ENCODE measurements around the gene MSH5.

MSH5 gene

GRCh38 chr6:31719001-31719400, 20.8 kb upstream of the MSH5 start:
- no peak for TF ChIP-seq CTCF (IDR thresholded peaks at IDR 0.05)
- DNase-seq (ENCODE audit: low spot score): no peak
- Histone ChIP-seq H3K27ac (no peak overlapping the region), H3K4me3 (no peak overlapping the region)

- TF ChIP-seq CTCF (IDR thresholded peaks at IDR 0.05): no peak
- Histone ChIP-seq H3K27ac (no peak overlapping the region), H3K4me3 (no peak overlapping the region)
- DNase-seq (ENCODE audit: low spot score): no peak
These were observed 19.5 kb upstream of the MSH5 start for GRCh38 chr6:31720196-31720770.

GRCh38 chr6:31721351-31722020, 18.3 kb upstream of the MSH5 start, which contains the start of gene LY6G6C:
Gene LY6G6C (minus strand): TSS chr6:31721746. CDS start chr6:31721679, 67 bp downstream.
- TF ChIP-seq CTCF (IDR thresholded peaks at IDR 0.05): no peak
- no peak for DNase-seq (ENCODE audit: low spot score)
- no peak within 1 kb of the TSS for H3K27ac ChIP-seq
- H3K4me3 ChIP-seq: no peak within 1 kb of the TSS

- H3K27ac ChIP-seq: no peak overlapping the region
- no peak overlapping the region for H3K4me3 ChIP-seq
- DNase-seq (ENCODE audit: low spot score): no peak
- no peak for TF ChIP-seq CTCF (IDR thresholded peaks at IDR 0.05)
These were observed 17.6 kb upstream of the MSH5 start for GRCh38 chr6:31722173-31722572.

- no peak for DNase-seq (ENCODE audit: low spot score)
- TF ChIP-seq CTCF (IDR thresholded peaks at IDR 0.05): no peak
These were observed 16.4 kb upstream of the MSH5 start, which contains the start of gene MPIG6B for GRCh38 chr6:31723245-31723979. Gene MPIG6B (plus strand): TSS chr6:31723373. CDS start chr6:31723384, 11 bp downstream.

GRCh38 chr6:31723980-31724691, 15.7 kb upstream of the MSH5 start:
- peak overlapping the region in 1 of 2 donors; percentile 7 for H3K27ac ChIP-seq
- no peak overlapping the region for H3K4me3 ChIP-seq
- DNase-seq (ENCODE audit: low spot score): no peak
- no peak for TF ChIP-seq CTCF (IDR thresholded peaks at IDR 0.05)

More at GRCh38 chr6:31723245-31723979, 16.4 kb upstream of the MSH5 start, which contains the start of gene MPIG6B:
- Histone ChIP-seq H3K27ac (no peak within 1 kb of the TSS), H3K4me3 (no peak within 1 kb of the TSS)
